LNCAP (cell line): ENCODE results near the gene PAK6.

Experiments
- CTCF ChIP-seq: fragments of 450-650 bp; IDR thresholded peaks from 2 replicates; pipeline ENCODE4 v1.5.1; 2017; ENCODE audit warnings: mild to moderate bottlenecking

The PAK6 gene

DNA sequence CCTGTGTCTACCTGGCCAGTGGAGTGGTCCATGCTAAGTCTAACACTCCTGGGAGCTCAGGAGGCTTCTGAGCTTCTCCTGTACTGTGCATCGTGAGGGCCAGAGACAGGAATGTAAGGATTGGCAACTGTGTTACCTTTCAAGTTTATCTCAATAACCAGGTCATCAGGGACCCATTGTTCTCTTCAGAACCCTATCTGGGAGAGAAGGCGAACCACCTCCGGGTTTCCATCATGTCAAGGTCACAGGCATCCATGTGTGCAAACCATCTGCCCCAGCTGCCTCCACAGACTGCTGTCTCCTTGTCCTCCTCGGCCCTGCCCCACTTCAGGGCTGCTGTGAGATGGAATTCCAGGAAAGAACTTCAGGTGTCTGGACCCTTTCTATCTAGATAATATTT lies 38.1 kb downstream of the PAK6 start:
- no peak for TF ChIP-seq CTCF

DNA sequence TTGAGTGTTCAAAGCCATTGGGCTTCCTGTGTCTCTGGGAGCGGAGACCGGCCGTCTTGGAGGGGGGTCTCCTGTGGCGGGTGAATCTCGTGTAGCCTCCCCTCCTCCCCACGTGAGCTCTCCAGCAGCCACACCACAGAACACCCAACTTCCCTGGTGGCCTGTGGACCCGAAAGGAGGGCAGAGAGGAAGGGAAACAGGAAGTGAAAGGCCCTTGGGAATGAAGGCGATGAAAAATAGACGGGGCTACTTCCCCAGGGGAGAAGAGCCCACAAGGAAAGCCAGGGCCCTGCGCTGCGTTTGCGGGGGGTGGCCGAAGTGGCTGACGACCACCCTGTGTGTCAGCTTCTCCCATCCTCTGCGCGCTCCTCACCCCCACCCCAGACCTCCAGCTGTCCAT lies 38.6 kb downstream of the PAK6 start:
- no peak for TF ChIP-seq CTCF

GRCh38 chr15:40278026-40278425 lies 39.2 kb downstream of the PAK6 start:
- TF ChIP-seq CTCF = no peak

DNA sequence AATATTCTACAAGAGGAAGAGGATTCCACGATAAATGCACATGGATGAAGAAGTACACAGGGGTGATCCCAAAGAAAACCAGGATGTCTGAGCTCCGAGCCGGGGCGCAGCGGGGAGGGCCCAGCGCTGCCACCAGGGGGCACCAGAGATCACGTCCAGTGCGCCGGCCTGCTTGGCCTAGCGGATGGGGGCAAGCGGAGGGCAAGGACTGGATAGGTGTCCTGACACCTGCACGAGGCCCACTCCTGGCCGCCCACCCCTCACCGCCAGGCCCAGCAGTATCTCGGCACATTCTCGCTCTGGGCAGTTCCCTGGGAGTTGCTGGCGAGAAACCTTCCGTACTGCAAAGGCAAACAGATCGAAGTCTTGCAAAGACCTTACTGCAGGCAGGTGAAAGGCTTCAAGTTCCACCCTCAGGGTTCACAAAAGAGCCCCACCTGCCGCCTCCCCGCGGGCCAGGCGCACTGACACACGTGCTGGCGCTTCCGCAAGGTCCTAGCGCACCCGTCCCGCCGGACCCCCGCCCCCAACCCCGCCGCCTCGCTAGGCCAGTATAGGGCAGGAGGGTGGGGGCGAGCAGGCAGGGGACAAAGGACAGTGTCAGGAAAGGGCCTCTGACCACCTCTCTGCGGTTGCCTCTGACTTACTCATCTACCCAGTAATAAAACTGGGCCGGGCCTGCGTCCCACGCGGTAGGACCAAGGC lies 40.7 kb downstream of the PAK6 start:
- peak; percentile 99 for TF ChIP-seq CTCF

GRCh38 chr15:40280260-40281056 lies 41.6 kb downstream of the PAK6 start:
- no peak for TF ChIP-seq CTCF

- TF ChIP-seq CTCF = no peak
Observed at GRCh38 chr15:40281057-40281800, 42.4 kb downstream of the PAK6 start.

GRCh38 chr15:40281801-40282146 lies 42.9 kb downstream of the PAK6 start:
- no peak for TF ChIP-seq CTCF
